NCI-H2081 treated with DMSO at 0.1 percent for 48 hours (cell line): Measurements from ENCODE around the gene RGS4.

Experiments used
- DNase-seq: peaks from one replicate; lab custom pipeline; 2025; lab: John Stamatoyannopoulos, UW

The RGS4 gene

GRCh38 chr1:163069142-163069541 is at the start of gene RGS4:
Gene RGS4, plus strand, starts transcription at chr1:163069361. Its CDS starts 124 bp downstream, at chr1:163069485.
- DNase-seq, result peak; percentile 71

DNA sequence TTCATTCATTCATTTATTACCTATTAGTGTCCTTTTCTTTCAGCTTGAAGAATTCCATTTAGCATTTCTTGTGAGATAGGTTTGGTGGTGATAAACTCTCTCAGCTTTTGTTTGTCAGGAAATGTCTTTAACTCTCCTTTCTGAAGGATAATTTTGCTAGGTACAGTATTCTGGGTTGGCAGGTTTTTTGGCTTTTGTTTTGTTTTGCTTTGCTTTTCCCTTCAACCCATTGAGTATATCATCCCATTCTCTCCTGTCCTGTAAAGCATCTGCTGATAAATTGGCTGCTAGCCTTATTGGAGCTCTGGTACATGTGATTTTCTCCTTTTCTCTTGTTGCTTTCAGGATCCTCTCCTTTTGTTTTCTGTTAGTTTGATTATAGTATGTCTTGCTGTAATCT is 47.0 kb upstream of the RGS4 start:
- no peak for DNase-seq

GRCh38 chr1:163027610-163028009 is 41.6 kb upstream of the RGS4 start:
- no peak for DNase-seq

DNA sequence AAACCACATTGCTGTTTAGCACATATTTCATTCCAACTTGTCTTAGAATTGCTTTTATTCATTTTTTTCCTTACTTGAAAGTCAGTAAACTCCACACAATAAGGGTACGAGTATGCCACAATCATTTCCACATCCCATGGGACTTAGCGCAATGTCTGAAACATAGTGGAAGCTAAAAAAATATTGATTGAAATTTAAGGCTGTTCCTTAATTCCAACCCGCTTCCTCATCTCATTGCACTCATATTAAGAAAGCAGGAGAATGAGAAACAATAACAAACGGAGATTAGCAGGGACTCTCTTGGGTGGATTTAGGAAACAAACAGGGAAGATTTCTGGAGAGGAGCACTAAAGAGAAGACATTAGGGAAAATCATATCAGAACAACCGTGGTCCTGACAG is 39.3 kb upstream of the RGS4 start:
- DNase-seq, result no peak

DNA sequence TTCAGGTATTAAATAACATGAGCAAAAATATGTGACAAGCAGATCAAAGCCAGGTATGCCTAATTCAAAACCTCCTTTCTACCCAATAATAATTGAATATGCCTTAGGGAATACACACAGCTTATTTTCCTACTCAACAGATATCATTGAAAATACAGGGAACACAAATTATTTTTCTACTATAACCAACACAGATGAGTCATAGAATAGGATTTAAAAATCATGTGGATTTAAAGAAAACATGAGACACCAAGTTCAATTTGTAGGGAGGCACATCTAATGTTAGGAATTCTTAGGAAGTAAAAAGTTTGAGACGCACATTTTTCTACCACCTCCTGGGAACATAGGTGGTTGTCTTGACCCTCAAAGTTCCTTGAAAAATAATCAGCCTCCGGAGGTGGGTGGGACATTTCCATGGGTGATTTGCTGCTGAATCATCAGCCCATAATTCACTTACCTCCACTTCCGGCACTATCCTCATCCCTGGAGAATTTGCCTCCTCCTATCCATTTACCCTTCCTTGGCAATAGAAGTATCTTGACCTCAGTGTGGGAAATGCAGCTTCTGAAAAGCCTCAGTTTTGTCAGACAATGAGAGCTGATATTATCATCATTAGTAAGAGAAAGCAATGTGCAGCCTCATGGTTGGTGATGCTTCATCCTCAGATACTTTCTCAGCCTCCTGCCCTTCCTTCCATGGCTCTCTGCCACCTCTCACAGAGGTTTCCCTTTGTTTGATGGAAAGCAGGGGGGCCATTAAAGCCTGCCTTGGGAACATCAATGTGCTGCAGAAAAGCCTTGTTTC is 33.5 kb upstream of the RGS4 start:
- DNase-seq, result no peak

- no peak for DNase-seq
Measured at GRCh38 chr1:163036671-163037070, 32.5 kb upstream of the RGS4 start.

- DNase-seq, result no peak
Measured at GRCh38 chr1:163038928-163039706, 30.0 kb upstream of the RGS4 start.

DNA sequence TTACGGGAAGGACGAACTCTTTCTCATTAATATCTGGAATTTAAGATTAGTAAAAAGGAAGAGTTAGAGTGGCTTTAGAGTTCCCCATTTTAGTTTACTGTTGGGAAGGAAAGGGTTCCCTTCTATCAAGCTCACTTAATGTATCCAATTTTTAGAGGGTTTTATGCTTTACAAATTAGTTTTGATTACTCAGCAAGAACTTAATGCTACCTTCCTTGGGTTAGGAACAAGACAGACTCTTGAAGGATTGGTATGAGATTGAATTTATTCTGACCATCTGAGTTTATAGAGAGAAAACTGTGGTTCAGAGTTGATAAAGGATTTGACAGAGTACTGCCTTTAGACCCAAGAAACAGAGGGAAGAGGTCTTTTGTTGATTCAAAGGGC is 29.5 kb upstream of the RGS4 start:
- DNase-seq, result no peak

GRCh38 chr1:163046071-163046470 is 23.1 kb upstream of the RGS4 start:
- no peak for DNase-seq

DNA sequence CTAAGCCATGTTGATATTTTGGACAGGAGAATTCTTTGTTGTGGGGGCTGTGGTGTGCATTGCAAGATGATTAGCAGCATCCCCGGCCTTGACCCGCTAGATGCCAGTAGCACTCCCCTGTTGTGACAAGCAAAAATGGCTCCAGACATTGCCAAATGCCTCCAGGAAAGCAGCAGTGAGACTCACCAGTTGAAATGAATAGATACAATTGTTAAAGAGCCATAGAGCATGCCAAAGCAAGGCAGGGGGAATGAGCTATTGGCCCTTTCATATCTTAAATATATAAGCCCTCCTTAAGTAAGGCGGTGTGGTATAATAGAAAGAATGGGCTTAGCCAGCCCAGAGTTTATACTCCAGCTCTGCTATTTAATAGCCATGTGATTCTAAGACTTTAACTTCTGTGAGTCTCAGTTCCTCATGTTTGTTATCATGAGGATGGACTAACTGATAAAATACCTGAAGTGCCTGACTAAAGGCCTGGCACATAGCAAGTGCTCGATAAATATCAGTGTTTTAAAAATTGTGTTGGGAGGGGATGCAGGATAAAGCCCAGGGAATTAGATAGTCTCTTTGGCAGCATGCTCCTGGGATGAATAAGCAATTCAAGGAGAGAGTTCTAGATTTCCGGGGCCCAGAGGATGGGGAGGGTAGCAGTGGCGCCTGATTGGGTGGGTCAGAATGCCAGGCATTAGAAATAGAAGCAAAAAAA is 21.1 kb upstream of the RGS4 start:
- DNase-seq, result no peak

DNA sequence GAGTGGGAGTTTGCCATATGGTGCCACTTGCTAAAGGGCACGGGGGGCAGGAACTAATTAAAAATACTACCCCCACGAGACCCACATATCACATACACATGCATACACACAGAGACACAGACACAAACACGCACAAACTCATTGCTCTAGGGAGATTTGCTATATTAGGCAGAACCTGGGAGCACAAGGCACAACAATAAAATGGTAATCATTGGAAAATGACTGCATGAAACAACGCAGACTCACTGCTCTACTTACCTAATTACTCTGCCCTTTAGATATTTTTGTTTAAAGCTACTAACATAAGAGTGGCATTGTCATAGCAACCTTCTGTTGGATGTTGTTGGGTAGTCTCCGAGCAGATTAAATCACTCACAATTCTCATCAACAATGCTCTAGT is 20.3 kb upstream of the RGS4 start:
- DNase-seq, result no peak

DNA sequence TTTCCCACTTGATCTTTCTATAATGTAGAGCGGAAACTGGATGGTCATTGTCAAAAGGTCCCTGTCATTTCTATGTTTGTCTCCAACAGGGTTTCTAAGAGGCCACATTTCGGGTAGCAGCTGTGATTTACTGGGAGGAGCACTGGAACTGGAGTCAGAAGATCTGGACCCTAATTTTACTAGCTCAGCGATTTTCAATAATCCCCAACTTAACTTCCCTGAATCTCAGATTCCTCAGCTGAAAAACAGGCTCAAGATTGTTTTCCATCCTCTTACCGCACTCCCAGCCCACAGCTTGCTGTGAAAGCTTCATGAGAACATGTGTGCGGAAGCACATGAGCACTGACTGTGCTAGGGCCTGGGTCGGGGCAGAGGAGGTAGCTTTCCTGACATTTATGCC is 19.9 kb upstream of the RGS4 start:
- no peak for DNase-seq

DNA sequence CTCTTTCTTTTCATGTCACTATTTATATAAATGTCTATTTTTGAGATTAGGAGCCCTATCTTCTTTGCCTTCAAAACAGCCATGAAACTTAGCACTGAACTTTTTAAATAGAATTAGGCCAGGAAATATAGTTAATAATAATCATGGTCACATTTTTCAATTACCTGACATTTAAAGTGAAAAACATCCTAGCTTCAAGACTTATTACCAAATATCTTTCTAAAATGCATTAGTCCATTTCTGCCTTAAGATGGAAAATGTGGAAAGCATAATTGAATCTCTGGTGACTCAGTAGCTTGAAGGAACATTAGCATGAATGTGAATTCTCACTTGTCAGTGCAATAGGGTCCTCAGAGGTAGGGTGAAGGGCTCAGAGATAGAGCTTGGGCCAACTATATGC is 18.7 kb upstream of the RGS4 start:
- no peak for DNase-seq

DNA sequence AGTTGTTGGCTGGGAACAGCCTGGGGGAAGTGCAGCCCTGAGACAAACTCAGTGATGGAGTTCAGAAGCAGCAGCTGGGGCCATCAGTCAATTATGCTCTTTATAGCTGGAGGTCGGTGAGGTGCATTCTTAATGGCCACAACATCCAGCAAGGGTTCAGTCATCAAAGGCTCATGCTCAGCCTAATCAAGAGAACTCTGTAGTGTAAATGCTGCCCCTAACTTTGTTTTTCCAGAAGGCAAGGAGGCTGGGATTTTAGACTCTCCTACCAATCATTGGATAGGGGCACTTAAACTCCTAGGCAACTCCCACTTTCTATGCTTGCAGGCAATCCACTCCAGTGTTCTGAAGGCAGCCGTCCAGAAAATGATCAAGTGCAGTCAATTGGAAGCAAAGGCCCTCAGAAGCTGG is 15.0 kb upstream of the RGS4 start:
- DNase-seq, result no peak

GRCh38 chr1:163055005-163055404 is 14.2 kb upstream of the RGS4 start:
- DNase-seq, result peak; percentile 34

DNA sequence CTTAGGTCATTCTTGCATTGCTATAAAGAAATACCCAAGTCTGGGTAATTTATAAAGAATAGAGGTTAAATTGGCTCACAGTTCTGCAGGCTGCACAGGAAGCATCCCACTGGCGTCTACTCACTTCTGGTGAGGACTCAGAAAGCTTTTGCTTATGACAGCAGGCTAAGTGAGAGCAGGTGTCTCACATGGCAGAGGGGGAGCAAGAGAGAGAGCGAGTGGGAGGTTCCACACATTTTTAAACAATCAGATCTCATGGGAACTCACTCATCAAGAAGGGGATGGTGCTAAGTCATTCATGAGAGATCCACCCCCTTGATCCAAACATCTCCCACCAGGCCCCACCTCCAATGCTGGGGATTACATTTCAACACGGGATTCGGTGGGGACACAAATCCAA is 13.6 kb upstream of the RGS4 start:
- DNase-seq, result peak; percentile 98

GRCh38 chr1:163056831-163057230 is 12.3 kb upstream of the RGS4 start:
- no peak for DNase-seq

- DNase-seq, result no peak
Measured at GRCh38 chr1:163060343-163061007, 8.7 kb upstream of the RGS4 start.

GRCh38 chr1:163063143-163063542 is 6.0 kb upstream of the RGS4 start:
- no peak for DNase-seq

GRCh38 chr1:163063610-163064009 is 5.6 kb upstream of the RGS4 start:
- DNase-seq, result no peak

GRCh38 chr1:163066168-163066567 is 3.0 kb upstream of the RGS4 start:
- no peak for DNase-seq

- no peak for DNase-seq
Measured at GRCh38 chr1:163066686-163067085, 2.5 kb upstream of the RGS4 start.
